GM19193 (cell line): ENCODE results near the gene ATP8B1.

Source experiments
- POLR2A ChIP-seq: IDR thresholded peaks from 4 replicates; pipeline ENCODE4 v1.6.1; 2011; ENCODE audit not compliant: insufficient read depth, insufficient read length; ENCODE audit errors: extremely low read depth

Gene ATP8B1

GRCh38 chr18:57767259-57768050 lies 35.7 kb downstream of the ATP8B1 start:
- no peak for TF ChIP-seq POLR2A

DNA sequence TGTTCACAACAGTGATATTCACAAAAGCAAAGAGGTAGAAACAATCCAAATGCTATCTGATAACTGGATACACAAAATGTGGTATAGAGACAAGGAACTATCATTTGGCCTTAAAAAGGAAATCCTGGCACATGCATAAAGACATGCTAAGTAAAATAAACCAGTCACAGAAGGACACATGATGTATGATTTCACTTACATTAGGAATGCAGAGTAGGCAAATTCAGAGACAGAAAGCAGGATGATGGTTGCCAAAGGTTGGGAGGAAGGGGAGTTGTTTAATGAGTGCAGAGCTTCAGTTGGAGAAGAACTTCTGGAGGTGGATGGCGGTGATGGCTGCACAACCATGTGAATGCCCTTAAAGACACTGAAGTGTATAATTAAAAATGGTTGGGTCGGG lies 38.1 kb downstream of the ATP8B1 start:
- TF ChIP-seq POLR2A = no peak

DNA sequence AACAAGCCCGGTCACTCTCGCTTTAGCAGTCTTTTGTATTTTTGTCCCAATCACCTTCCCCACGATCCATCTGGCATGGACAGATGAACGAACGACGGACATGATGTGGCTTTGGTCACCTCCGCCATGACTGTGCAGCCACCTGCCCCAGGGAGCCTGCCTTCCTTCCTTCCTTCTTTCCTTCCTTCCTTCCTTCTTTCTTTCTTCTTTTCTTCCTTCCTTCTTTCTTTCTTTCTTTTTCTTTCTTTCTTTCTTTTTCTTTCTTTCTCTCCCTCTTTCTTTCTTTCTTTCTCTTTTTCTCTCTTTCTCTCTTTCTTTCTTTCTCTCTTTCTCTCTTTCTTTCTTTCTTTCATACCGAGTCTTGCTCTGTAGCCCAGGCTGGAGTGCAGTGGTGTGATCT lies 39.0 kb downstream of the ATP8B1 start:
- no peak for TF ChIP-seq POLR2A

- TF ChIP-seq POLR2A = no peak
These were observed 40.4 kb downstream of the ATP8B1 start for GRCh38 chr18:57762686-57763085.

DNA sequence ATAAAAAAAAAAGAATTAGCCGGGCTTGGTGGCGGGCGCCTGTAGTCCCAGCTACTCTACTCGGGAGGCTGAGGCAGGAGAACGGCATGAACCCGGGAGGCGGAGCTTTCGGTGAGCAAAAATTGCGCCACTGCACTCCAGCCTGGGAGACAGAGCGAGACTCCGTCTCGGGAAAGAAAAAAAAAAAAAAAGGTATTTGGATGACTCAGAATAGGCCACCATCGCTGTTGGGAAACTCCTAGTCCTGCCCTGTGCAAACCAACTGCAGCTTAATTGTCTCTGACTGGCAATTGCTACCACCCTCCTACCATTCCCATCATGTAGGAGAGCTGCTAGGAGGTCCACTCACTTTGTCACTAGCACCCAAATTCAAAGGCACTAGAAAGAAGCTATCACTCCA lies 43.5 kb downstream of the ATP8B1 start:
- no peak for TF ChIP-seq POLR2A

- TF ChIP-seq POLR2A = no peak
These were observed 47.5 kb downstream of the ATP8B1 start for GRCh38 chr18:57755473-57756067.

DNA sequence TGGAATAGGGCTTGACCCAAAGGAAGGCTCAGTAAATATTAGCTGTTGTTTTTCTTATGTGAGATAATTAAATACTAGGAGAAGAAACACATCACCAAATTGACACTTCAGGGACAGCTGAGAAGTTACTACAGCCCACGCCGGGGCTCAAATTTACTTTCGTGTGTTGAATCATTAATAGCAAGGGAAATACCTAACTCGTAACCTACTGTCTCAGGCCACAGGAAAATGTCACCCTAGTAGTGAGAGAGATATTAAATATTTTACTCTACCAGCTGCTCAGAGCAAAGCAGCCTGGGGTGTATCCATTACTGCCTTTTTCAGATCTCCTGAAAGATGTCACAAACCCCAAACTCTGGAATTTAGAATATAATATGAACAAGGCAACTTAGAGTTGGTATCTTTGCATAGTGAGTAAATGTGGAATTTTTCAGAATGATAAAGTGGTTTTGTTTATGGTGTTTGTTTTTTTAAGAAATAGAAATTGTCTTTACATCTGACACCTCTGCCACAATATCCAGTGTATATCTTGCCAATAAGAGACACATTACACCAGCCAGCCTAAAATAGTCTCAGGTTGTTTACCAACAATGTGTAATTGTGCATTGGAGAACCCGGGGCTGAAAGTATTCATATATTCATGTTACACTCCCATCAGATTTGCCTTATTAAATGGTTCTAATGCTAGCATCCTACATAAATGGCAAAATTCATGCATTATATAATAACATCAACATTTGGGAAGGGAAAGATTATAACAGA lies 48.4 kb downstream of the ATP8B1 start:
- no peak for TF ChIP-seq POLR2A

GRCh38 chr18:57753063-57753462 lies 50.1 kb downstream of the ATP8B1 start:
- TF ChIP-seq POLR2A = no peak

DNA sequence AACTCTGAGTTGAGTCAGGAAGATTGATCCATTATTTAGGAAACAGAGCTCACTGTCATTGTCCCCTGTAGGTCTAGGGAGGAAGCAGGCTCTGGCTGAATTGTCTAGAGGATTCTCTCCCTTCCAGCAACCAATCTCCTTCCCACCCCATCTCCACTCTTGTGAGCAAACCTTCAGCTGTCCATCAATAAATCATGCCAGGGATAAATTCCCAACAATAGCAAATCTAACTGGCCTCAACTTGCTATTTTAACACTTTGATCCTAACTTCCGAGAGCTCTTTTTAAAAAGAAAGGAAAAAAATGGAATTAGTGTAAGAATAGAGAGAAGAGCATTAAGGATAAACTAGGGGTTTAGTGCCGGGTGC lies 53.5 kb downstream of the ATP8B1 start:
- TF ChIP-seq POLR2A = no peak

GRCh38 chr18:57748770-57749603 lies 54.1 kb downstream of the ATP8B1 start:
- no peak for TF ChIP-seq POLR2A

DNA sequence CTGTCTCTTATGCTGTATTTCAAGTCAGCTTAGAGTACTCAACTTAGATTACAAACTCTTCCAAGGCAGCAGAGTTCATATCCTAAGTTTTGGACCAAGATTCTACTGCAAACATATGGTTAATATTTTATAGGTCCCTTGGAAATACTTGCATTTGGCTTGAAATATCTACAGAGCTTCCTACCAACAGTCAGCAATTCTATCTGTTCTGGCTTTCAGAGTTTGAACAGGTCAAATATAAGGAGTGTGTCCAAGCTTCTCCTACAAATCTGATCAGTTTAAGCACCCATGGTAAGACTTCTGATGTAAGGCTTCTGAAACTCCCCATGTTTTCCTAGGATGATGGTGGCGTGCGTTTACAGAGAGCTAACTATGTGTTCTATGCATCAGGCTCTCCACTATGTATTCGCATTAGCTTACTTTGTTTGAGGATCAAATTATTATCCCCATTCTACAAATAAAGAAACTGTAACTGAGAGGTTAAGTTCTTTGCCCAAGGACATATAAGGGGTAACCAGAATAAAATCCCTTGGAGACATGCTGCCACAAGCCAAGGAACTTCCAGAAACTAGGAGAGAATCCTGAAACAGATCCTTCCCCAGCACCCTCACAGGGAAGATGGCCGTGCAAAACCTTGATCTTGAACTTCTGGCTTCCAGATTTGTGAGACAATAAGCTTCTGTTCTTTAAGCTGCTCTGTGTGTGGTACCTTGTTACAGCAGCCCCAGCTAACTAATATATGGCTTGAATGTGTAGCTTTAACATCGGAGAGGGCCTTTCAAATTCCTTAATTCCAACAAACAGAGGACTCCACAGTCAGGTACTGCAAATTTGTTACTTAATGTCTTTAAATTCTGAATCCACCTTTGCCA lies 55.1 kb downstream of the ATP8B1 start:
- no peak for TF ChIP-seq POLR2A

DNA sequence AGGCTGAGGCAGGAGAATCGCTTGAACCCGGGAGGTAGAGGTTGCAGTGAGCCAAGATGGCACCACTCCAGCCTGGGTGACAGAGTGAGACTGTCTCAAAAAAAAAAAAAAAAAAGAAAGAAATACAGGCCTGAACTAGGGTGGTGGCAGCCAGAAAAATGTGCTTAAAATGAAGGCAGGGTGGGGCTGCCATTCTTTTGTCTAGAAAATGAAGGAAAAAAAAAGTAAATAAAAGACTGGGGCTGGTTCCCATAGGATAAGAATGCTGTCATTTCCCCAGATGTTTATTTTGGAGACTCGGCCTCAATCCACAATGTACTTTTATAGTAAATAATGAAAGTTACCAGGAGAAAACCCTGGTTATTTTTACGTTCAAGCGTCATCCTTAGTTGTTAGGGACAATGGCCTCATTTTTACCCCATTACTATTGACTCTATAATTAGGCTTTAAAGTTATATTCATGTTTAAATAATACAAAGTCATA lies 58.9 kb downstream of the ATP8B1 start:
- TF ChIP-seq POLR2A = no peak

GRCh38 chr18:57743008-57743407 lies 60.1 kb downstream of the ATP8B1 start:
- no peak for TF ChIP-seq POLR2A

- no peak for TF ChIP-seq POLR2A
These were observed 61.8 kb downstream of the ATP8B1 start for GRCh38 chr18:57741273-57741672.
